ENCODE results near the gene SLC7A7.
"Not testable (repeated sequence)": the region's sequence is repeated elsewhere in the genome, so short reads cannot be mapped to it uniquely, and the experiment has no call there.

DNA sequence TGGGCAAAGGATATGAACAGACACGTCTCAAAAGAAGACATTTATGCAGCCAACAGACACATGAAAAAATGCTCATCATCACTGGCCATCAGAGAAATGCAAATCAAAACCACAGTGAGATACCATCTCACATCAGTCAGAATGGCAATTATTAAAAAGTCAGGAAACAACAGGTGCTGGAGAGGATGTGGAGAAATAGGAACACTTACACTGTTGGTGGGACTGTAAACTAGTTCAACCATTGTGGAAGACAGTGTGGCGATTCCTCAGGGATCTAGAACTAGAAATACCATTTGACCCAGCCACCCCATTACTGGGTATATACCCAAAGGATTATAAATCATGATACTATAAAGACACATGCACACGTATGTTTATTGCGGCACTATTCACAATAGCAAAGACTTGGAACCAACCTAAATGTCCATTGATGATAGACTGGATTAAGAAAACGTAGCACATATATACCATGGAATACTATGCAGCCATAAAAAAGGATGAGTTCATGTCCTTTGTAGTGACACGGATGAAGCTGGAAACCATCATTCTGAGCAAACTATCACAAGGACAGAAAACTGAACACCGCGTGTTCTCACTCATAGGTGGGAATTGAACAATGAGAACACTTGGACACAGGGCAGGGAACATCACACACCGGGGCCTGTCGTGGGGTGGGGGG lies 57.1 kb downstream of the SLC7A7 start:
- not testable (repeated sequence) for TF ChIP-seq TBX2 (CRISPR knock-in tag; IDR thresholded peaks at IDR 0.05; ENCODE audit: borderline replicate concordance); ZBTB21 (CRISPR knock-in tag; IDR thresholded peaks at IDR 0.05); MAFK (conservative IDR thresholded peaks at IDR 0.05 in 1 of 2, IDR thresholded peaks at IDR 0.05 in 1 of 2; ENCODE audit: low read length in 2 of 2); HIVEP1 (CRISPR knock-in tag; IDR thresholded peaks at IDR 0.05); FOSL1 (CRISPR knock-in tag; IDR thresholded peaks at IDR 0.05; ENCODE audit: borderline replicate concordance)
- TF ChIP-seq, protein P1, sequence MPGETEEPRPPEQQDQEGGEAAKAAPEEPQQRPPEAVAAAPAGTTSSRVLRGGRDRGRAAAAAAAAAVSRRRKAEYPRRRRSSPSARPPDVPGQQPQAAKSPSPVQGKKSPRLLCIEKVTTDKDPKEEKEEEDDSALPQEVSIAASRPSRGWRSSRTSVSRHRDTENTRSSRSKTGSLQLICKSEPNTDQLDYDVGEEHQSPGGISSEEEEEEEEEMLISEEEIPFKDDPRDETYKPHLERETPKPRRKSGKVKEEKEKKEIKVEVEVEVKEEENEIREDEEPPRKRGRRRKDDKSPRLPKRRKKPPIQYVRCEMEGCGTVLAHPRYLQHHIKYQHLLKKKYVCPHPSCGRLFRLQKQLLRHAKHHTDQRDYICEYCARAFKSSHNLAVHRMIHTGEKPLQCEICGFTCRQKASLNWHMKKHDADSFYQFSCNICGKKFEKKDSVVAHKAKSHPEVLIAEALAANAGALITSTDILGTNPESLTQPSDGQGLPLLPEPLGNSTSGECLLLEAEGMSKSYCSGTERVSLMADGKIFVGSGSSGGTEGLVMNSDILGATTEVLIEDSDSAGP (CRISPR knock-in tag; IDR thresholded peaks at IDR 0.05; ENCODE audit: borderline replicate concordance): not testable (repeated sequence)
- TF ChIP-seq, protein P2, sequence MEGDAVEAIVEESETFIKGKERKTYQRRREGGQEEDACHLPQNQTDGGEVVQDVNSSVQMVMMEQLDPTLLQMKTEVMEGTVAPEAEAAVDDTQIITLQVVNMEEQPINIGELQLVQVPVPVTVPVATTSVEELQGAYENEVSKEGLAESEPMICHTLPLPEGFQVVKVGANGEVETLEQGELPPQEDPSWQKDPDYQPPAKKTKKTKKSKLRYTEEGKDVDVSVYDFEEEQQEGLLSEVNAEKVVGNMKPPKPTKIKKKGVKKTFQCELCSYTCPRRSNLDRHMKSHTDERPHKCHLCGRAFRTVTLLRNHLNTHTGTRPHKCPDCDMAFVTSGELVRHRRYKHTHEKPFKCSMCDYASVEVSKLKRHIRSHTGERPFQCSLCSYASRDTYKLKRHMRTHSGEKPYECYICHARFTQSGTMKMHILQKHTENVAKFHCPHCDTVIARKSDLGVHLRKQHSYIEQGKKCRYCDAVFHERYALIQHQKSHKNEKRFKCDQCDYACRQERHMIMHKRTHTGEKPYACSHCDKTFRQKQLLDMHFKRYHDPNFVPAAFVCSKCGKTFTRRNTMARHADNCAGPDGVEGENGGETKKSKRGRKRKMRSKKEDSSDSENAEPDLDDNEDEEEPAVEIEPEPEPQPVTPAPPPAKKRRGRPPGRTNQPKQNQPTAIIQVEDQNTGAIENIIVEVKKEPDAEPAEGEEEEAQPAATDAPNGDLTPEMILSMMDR (CRISPR knock-in tag; IDR thresholded peaks at IDR 0.05): not testable (repeated sequence)
- TF ChIP-seq, protein P3, sequence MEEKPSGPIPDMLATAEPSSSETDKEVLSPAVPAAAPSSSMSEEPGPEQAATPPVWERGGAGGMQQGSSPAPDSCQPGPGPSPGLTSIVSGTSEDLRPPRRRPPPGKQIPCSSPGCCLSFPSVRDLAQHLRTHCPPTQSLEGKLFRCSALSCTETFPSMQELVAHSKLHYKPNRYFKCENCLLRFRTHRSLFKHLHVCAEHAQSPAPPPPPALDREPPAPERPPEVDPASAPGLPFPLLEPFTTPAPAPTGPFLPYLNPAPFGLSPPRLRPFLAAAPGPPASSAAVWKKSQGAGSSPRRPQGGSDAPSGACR (CRISPR knock-in tag; IDR thresholded peaks at IDR 0.05): not testable (repeated sequence)
- TF ChIP-seq, protein P4, sequence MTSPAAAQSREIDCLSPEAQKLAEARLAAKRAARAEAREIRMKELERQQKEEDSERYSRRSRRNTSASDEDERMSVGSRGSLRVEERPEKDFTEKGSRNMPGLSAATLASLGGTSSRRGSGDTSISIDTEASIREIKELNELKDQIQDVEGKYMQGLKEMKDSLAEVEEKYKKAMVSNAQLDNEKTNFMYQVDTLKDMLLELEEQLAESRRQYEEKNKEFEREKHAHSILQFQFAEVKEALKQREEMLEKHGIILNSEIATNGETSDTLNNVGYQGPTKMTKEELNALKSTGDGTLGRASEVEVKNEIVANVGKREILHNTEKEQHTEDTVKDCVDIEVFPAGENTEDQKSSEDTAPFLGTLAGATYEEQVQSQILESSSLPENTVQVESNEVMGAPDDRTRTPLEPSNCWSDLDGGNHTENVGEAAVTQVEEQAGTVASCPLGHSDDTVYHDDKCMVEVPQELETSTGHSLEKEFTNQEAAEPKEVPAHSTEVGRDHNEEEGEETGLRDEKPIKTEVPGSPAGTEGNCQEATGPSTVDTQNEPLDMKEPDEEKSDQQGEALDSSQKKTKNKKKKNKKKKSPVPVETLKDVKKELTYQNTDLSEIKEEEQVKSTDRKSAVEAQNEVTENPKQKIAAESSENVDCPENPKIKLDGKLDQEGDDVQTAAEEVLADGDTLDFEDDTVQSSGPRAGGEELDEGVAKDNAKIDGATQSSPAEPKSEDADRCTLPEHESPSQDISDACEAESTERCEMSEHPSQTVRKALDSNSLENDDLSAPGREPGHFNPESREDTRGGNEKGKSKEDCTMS (CRISPR knock-in tag; conservative IDR thresholded peaks at IDR 0.05): not testable (repeated sequence)

All from HepG2 (cell line).